Activated T-helper 17 cell treated with anti-CD3 and anti-CD28 coated beads, Interleukin-2, amount 50 U/mL, for 72 hours (primary cell): ENCODE data around the gene MAP4K3. TPM values are rescaled to one million over a fixed set of nuclear protein-coding genes. Genes with fewer than 3 reads are reported as not detected.

ENCODE experiments used
- ATAC-seq: fragments of 150-1000 bp; cut with Tn5 transposase; replicated peaks from 2 replicates; pipeline ENCODE4 v1.10.0; 2021; ENCODE audit warnings: mild to moderate bottlenecking, moderate library complexity
- H3K27ac Mint-ChIP-seq: one replicate; pipeline ENCODE4 v1.8.0; 2022; ENCODE audit warnings: mixed read lengths
- H3K27me3 Mint-ChIP-seq: one replicate; pipeline ENCODE4 v1.8.0; 2022; ENCODE audit warnings: mixed read lengths
- H3K36me3 Mint-ChIP-seq: one replicate; pipeline ENCODE4 v1.8.0; 2022; ENCODE audit warnings: low read depth, mild to moderate bottlenecking, mixed read lengths
- H3K4me1 Mint-ChIP-seq: one replicate; pipeline ENCODE4 v1.8.0; 2022; ENCODE audit warnings: mixed read lengths
- H3K4me3 Mint-ChIP-seq: one replicate; pipeline ENCODE4 v1.8.0; 2022; ENCODE audit warnings: mild to moderate bottlenecking, mixed read lengths
- H3K9me3 Mint-ChIP-seq: one replicate; pipeline ENCODE4 v1.8.0; 2022; ENCODE audit warnings: mixed read lengths
- total RNA-seq, 2 donors: library from RNA; stranded (reverse); gene quantifications; one replicate each; pipeline ENCODE4 v1.2.3, GENCODE V29; 2022

Gene MAP4K3
- total RNA-seq, 2 donors from 2014 or later: 8.9 to 11.3 TPM

DNA sequence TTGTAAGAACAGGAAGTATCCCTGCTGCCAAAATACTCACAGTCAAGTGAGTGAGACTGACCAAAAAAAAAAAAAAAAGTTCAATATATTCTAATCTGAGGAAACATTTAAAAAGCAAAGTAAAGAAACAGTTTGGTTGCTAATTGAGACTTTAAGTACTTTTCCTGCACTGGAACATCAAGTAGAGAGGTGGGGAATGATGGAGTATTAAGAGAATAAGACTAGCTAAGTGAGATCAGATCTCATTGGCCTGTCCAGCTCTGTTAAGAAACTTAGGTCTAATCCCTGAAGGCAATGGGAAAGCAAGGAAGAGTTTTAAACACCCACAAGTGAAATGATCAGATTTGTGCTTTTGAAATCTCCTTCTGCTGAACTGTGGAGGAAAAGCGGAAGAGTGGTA, 27.8 kb upstream of the MAP4K3 start:
- Mint-ChIP-seq H3K4me3 (no peak overlapping the region), H3K27me3 (no peaks in the 10 kb centered on the region), H3K27ac (peak overlapping the region; percentile 34), H3K9me3 (no peaks in the 10 kb centered on the region), H3K4me1 (peaks cover 12% of the 10 kb centered on the region), H3K36me3 (no peaks in the 10 kb centered on the region)
- ATAC-seq: no peak

- Mint-ChIP-seq H3K9me3 (no peaks in the 10 kb centered on the region), H3K27me3 (no peaks in the 10 kb centered on the region), H3K4me3 (no peak overlapping the region), H3K36me3 (peaks cover 13% of the 10 kb centered on the region), H3K27ac (no peak overlapping the region), H3K4me1 (no peaks in the 10 kb centered on the region)
- ATAC-seq: no peak
These were observed 18.7 kb upstream of the MAP4K3 start for GRCh38 chr2:39455826-39456225.

DNA sequence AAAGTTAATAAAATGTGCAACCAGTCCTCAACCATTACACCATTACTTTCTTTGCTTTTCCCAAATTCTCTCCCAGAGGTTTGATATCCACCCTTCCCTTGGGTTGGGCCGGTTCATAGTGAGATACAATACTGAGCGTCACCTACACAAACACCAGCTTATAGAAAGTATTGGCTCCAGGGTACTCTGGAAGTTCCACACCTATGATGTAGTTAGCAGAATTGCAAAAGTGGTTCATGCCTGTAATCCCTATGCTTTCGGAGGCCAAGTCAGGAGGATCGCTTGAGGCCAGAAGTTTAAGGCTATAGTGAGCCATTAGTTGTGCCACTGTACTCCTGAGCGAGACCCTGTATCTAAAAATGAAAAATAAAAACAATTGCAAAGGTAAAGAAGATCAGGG, 15.3 kb upstream of the MAP4K3 start:
- Mint-ChIP-seq H3K4me3 (no peak overlapping the region), H3K4me1 (no peaks in the 10 kb centered on the region), H3K36me3 (peaks cover 13% of the 10 kb centered on the region), H3K9me3 (no peaks in the 10 kb centered on the region), H3K27ac (no peak overlapping the region), H3K27me3 (no peaks in the 10 kb centered on the region)
- ATAC-seq: no peak

GRCh38 chr2:39451954-39452353, 14.9 kb upstream of the MAP4K3 start:
- H3K27me3 Mint-ChIP-seq: no peaks in the 10 kb centered on the region

DNA sequence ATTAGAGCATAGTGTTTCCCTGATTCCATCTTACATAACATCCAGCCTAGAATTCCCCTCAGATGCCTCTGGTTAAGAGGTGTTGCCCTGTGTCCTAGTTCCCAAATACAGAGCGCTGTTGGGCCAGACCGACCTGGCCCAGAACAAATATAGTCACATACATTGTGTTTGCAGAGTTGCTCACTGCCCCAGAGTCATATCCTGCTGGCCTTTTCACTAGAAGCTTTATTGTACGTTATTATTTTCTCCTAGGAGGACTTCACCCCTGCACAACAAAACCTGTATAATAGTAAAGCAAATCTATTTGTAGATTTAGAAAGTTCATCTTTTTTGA, 11.1 kb upstream of the MAP4K3 start:
- H3K36me3 Mint-ChIP-seq: no peaks in the 10 kb centered on the region
- no peak for ATAC-seq
- H3K27ac Mint-ChIP-seq: no peak overlapping the region
- no peaks in the 10 kb centered on the region for H3K4me1 Mint-ChIP-seq
- H3K27me3 Mint-ChIP-seq: no peaks in the 10 kb centered on the region
- no peaks in the 10 kb centered on the region for H3K9me3 Mint-ChIP-seq
- H3K4me3 Mint-ChIP-seq: no peak overlapping the region

More at GRCh38 chr2:39451954-39452353, 14.9 kb upstream of the MAP4K3 start:
- H3K4me1 Mint-ChIP-seq: no peaks in the 10 kb centered on the region
- no peak overlapping the region for H3K4me3 Mint-ChIP-seq
- H3K27ac Mint-ChIP-seq: no peak overlapping the region
- ATAC-seq: no peak
- H3K36me3 Mint-ChIP-seq: peaks cover 13% of the 10 kb centered on the region
- H3K9me3 Mint-ChIP-seq: no peaks in the 10 kb centered on the region

- ATAC-seq: peak; percentile 56
- Mint-ChIP-seq H3K27ac (no peak overlapping the region), H3K9me3 (peaks cover 4% of the 10 kb centered on the region), H3K36me3 (no peaks in the 10 kb centered on the region), H3K4me1 (no peaks in the 10 kb centered on the region), H3K4me3 (no peak overlapping the region), H3K27me3 (no peaks in the 10 kb centered on the region)
These were observed 10.4 kb upstream of the MAP4K3 start for GRCh38 chr2:39447266-39448168.

GRCh38 chr2:39445934-39446333, 8.8 kb upstream of the MAP4K3 start:
- Mint-ChIP-seq H3K9me3 (peaks cover 8% of the 10 kb centered on the region), H3K27ac (no peak overlapping the region), H3K36me3 (no peaks in the 10 kb centered on the region), H3K4me1 (no peaks in the 10 kb centered on the region), H3K4me3 (no peak overlapping the region), H3K27me3 (no peaks in the 10 kb centered on the region)
- no peak for ATAC-seq

- no peak for ATAC-seq
- H3K36me3 Mint-ChIP-seq: no peaks in the 10 kb centered on the region
- H3K4me1 Mint-ChIP-seq: peaks cover 7% of the 10 kb centered on the region
- no peak overlapping the region for H3K27ac Mint-ChIP-seq
- peaks cover 8% of the 10 kb centered on the region for H3K9me3 Mint-ChIP-seq
- no peaks in the 10 kb centered on the region for H3K27me3 Mint-ChIP-seq
- H3K4me3 Mint-ChIP-seq: no peak overlapping the region
These were observed 5.9 kb upstream of the MAP4K3 start for GRCh38 chr2:39443009-39443408.

DNA sequence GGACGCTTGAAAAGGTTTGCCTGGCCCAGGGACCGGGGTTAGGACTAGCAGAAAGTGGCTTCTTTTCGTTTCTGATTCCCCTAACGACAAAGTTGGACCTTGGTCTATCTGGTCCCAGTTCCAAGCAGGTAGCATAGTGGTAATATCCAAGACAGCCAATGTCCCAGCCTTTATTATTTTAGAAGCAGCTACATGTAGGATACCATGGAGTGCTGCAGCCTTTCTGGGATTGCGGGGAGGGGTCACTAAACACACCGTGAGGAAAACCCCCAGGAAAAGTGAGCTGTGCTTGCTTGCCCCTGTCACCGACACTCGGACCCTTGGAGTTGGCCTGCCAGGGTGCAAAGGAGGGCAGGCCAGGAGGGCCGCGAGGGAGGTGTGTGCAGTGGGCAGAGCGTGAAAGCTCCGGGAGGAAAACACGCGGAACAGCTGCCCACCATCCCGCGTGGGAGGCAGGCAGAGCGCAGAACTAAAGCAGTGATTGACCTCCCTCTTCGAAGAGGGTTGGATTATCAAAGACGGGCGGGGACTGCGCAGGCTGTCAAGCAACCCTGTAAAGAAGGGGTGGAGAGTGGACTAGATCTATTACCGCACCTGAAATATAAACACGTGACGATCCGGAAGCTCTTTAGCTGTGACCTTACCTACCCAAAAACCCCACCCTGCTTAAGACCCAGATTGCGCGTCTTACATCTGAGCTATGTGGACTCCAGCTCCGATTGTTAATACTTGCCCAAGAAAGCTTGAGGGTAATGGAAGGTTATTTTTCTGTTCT, 624 bp upstream of the MAP4K3 start:
- peak overlapping the region; percentile 90 for H3K4me3 Mint-ChIP-seq
- H3K36me3 Mint-ChIP-seq: no peaks in the 10 kb centered on the region
- peaks cover 27% of the 10 kb centered on the region for H3K4me1 Mint-ChIP-seq
- ATAC-seq: peak; percentile 59
- H3K27ac Mint-ChIP-seq: peak overlapping the region; percentile 77
- no peaks in the 10 kb centered on the region for H3K27me3 Mint-ChIP-seq
- peaks cover 5% of the 10 kb centered on the region for H3K9me3 Mint-ChIP-seq

DNA sequence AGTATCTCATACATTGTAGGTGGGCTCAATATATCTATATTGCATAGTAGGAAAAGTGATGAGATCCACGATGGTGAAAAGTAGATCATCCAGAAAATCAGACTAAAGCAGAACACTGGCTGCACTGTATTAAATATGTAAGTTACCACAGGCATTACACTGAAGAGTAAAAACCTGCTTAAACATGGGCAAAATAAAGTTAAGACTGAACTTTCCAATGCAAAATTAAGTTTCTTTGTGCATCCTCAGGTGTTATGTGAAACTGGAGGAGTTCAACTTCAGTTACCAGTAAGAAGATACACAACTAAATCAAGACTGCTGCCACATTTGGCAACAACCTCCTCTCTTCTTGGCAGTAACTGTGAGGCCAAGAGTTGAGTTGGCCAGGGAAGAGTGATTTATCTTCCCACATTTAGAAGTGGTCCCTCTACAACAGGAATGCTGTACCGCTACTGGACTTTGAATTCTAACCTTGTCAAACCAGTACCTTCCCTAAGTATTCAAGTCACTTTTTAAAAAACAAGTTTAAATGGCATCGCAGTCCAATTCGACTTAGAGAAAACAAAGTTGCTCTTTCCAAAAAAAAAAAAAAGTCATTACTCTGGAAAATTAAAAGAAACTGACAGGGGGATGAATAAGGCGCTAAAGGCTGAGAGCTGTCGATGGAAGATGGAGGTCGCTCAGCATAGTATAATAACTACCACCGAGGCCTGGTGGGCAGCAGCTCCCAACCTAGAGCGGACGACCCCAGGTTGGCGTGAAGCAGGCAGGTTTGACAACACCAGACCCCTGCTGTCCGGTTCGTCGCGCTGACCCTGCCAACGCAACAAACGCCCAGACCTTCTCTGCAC, 1.1 kb downstream of the MAP4K3 start:
- peak overlapping the region; percentile 90 for H3K4me3 Mint-ChIP-seq
- H3K9me3 Mint-ChIP-seq: no peaks in the 10 kb centered on the region
- peak overlapping the region; percentile 85 for H3K27ac Mint-ChIP-seq
- H3K27me3 Mint-ChIP-seq: no peaks in the 10 kb centered on the region
- no peaks in the 10 kb centered on the region for H3K36me3 Mint-ChIP-seq
- peaks cover 43% of the 10 kb centered on the region for H3K4me1 Mint-ChIP-seq
- ATAC-seq: no peak

DNA sequence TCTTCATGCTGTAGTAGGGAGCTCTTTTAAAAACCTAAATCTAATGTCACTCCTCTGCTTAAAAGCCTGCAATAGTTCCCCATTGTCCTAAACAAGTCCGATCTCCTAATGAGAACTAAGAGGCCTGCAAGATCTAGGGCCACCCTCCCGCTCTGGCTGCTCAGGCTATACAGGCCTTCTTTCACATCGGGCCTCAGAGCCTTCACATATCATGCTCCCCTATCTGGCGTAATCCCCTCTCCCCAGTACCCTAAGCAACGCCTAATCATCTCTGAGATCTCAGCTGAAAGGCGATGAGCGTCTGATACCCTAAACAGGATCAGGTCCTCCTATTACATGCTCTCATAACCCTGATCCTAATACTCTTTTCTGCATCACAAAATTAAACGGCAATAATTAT, 1.9 kb downstream of the MAP4K3 start:
- Mint-ChIP-seq H3K36me3 (no peaks in the 10 kb centered on the region), H3K9me3 (no peaks in the 10 kb centered on the region), H3K27me3 (no peaks in the 10 kb centered on the region), H3K4me1 (peaks cover 43% of the 10 kb centered on the region), H3K4me3 (peak overlapping the region; percentile 90), H3K27ac (no peak overlapping the region)
- ATAC-seq: no peak

- no peak for ATAC-seq
- H3K9me3 Mint-ChIP-seq: no peaks in the 10 kb centered on the region
- H3K4me3 Mint-ChIP-seq: peak overlapping the region; percentile 90
- no peak overlapping the region for H3K27ac Mint-ChIP-seq
- no peaks in the 10 kb centered on the region for H3K27me3 Mint-ChIP-seq
- H3K4me1 Mint-ChIP-seq: peaks cover 37% of the 10 kb centered on the region
- no peaks in the 10 kb centered on the region for H3K36me3 Mint-ChIP-seq
These were observed 2.7 kb downstream of the MAP4K3 start for GRCh38 chr2:39434233-39434897.

GRCh38 chr2:39433586-39434195, 3.4 kb downstream of the MAP4K3 start:
- no peak overlapping the region for H3K4me3 Mint-ChIP-seq
- H3K4me1 Mint-ChIP-seq: peaks cover 36% of the 10 kb centered on the region
- no peak for ATAC-seq
- no peaks in the 10 kb centered on the region for H3K27me3 Mint-ChIP-seq
- no peak overlapping the region for H3K27ac Mint-ChIP-seq
- H3K36me3 Mint-ChIP-seq: no peaks in the 10 kb centered on the region
- H3K9me3 Mint-ChIP-seq: no peaks in the 10 kb centered on the region

DNA sequence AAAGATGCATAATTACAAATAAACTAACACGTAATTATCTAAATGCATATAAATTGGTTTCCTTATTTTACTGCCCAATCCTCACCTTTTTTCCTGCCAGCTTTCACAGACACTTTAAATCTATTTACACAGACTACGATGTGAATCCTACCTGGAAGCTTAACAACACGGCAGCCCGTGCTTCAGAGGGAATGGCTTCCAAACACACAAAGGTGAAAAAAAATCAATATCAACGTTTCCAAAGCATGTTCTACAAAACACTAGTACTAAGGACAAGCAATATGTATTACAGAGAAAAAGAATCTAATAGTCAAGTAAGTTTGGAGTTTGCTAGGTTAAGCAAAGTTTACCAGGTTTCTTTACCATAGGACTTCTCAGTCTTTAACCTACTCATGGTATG, 4.4 kb downstream of the MAP4K3 start:
- Mint-ChIP-seq H3K4me1 (peaks cover 36% of the 10 kb centered on the region), H3K9me3 (no peaks in the 10 kb centered on the region), H3K36me3 (no peaks in the 10 kb centered on the region), H3K4me3 (no peak overlapping the region), H3K27me3 (no peaks in the 10 kb centered on the region), H3K27ac (no peak overlapping the region)
- ATAC-seq: no peak
